ENCODE measurements around the gene RETREG3.
"Not testable (repeated sequence)": the region's sequence is repeated elsewhere in the genome, so short reads cannot be mapped to it uniquely, and the experiment has no call there.

Gene RETREG3

GRCh38 chr17:42561897-42562387, 47.2 kb downstream of the RETREG3 start, which contains the start of gene COASY:
Gene COASY, plus strand, starts transcription at chr17:42562148. Its CDS starts 475 bp downstream, at chr17:42562623.
- Histone ChIP-seq H3K9me3 (ENCODE audit: control insufficient read depth, low read length) (no peaks in the 10 kb centered on the region), H3K27ac (ENCODE audit: low read depth, low read length, severe bottlenecking) (peak within 1 kb of the TSS; percentile 71), H3K36me3 (ENCODE audit: control insufficient read depth, insufficient read depth, low read length) (peaks cover 33% of the 10 kb centered on the region), H3K4me1 (ENCODE audit: control insufficient read depth, insufficient read depth, low read length, poor library complexity, severe bottlenecking) (peaks cover 19% of the 10 kb centered on the region), H3K4me3 (ENCODE audit: extremely low read depth, insufficient read depth, low read length, poor library complexity, severe bottlenecking) (peak within 1 kb of the TSS; percentile 87)
- 0 to 1% methylated on average over 26 of the region's 26 CpGs for WGBS, 2 experiments (ENCODE audit: insufficient coverage in 2 of 2)

- WGBS, 2 experiments (ENCODE audit: insufficient coverage in 2 of 2): no CpG with 5 or more reads among the region's 3 CpGs
- Histone ChIP-seq H3K4me3 (ENCODE audit: extremely low read depth, insufficient read depth, low read length, poor library complexity, severe bottlenecking) (no peak overlapping the region), H3K9me3 (ENCODE audit: control insufficient read depth, low read length) (no peaks in the 10 kb centered on the region), H3K36me3 (ENCODE audit: control insufficient read depth, insufficient read depth, low read length) (peaks cover 20% of the 10 kb centered on the region), H3K4me1 (ENCODE audit: control insufficient read depth, insufficient read depth, low read length, poor library complexity, severe bottlenecking) (peaks cover 8% of the 10 kb centered on the region), H3K27ac (ENCODE audit: low read depth, low read length, severe bottlenecking) (no peak overlapping the region)
Measured at GRCh38 chr17:42560246-42560645, 48.9 kb downstream of the RETREG3 start.

- Histone ChIP-seq H3K4me1 (ENCODE audit: control insufficient read depth, insufficient read depth, low read length, poor library complexity, severe bottlenecking) (peaks cover 8% of the 10 kb centered on the region), H3K27ac (ENCODE audit: low read depth, low read length, severe bottlenecking) (no peak overlapping the region), H3K9me3 (ENCODE audit: control insufficient read depth, low read length) (no peaks in the 10 kb centered on the region), H3K36me3 (ENCODE audit: control insufficient read depth, insufficient read depth, low read length) (peaks cover 8% of the 10 kb centered on the region), H3K4me3 (ENCODE audit: extremely low read depth, insufficient read depth, low read length, poor library complexity, severe bottlenecking) (no peak overlapping the region)
- WGBS, 2 experiments (ENCODE audit: insufficient coverage in 2 of 2): 88 to 98% methylated on average over 5 to 6 of the region's 6 CpGs
Measured at GRCh38 chr17:42559075-42559474, 50.1 kb downstream of the RETREG3 start.

GRCh38 chr17:42555961-42556617, 53.1 kb downstream of the RETREG3 start:
- not testable (repeated sequence) for H3K36me3 ChIP-seq (ENCODE audit: control insufficient read depth, insufficient read depth, low read length); H3K27ac ChIP-seq (ENCODE audit: low read depth, low read length, severe bottlenecking); H3K4me1 ChIP-seq (ENCODE audit: control insufficient read depth, insufficient read depth, low read length, poor library complexity, severe bottlenecking); H3K9me3 ChIP-seq (ENCODE audit: control insufficient read depth, low read length); H3K4me3 ChIP-seq (ENCODE audit: extremely low read depth, insufficient read depth, low read length, poor library complexity, severe bottlenecking)
- WGBS, 2 experiments (ENCODE audit: insufficient coverage in 2 of 2): 40 to 51% methylated on average over 3 of the region's 5 CpGs

- Histone ChIP-seq H3K4me3 (ENCODE audit: extremely low read depth, insufficient read depth, low read length, poor library complexity, severe bottlenecking) (peak overlapping the region; percentile 84), H3K9me3 (ENCODE audit: control insufficient read depth, low read length) (no peaks in the 10 kb centered on the region), H3K27ac (ENCODE audit: low read depth, low read length, severe bottlenecking) (peak overlapping the region; percentile 75), H3K36me3 (ENCODE audit: control insufficient read depth, insufficient read depth, low read length) (peaks cover 6% of the 10 kb centered on the region), H3K4me1 (ENCODE audit: control insufficient read depth, insufficient read depth, low read length, poor library complexity, severe bottlenecking) (no peaks in the 10 kb centered on the region)
- 10 to 33% methylated on average over 2 to 3 of the region's 4 CpGs for WGBS, 2 experiments (ENCODE audit: insufficient coverage in 2 of 2)
Measured at GRCh38 chr17:42555122-42555622, 54.0 kb downstream of the RETREG3 start.

GRCh38 chr17:42554250-42555121, 54.7 kb downstream of the RETREG3 start:
- Histone ChIP-seq H3K36me3 (ENCODE audit: control insufficient read depth, insufficient read depth, low read length) (peaks cover 6% of the 10 kb centered on the region), H3K27ac (ENCODE audit: low read depth, low read length, severe bottlenecking) (peak overlapping the region; percentile 75), H3K4me1 (ENCODE audit: control insufficient read depth, insufficient read depth, low read length, poor library complexity, severe bottlenecking) (no peaks in the 10 kb centered on the region), H3K4me3 (ENCODE audit: extremely low read depth, insufficient read depth, low read length, poor library complexity, severe bottlenecking) (peak overlapping the region; percentile 84), H3K9me3 (ENCODE audit: control insufficient read depth, low read length) (no peaks in the 10 kb centered on the region)
- WGBS, 2 experiments (ENCODE audit: insufficient coverage in 2 of 2): 1 to 2% methylated on average over 56 to 77 of the region's 82 CpGs

- WGBS, 2 experiments (ENCODE audit: insufficient coverage in 2 of 2): 76 to 87% methylated on average over 11 to 15 of the region's 16 CpGs
- Histone ChIP-seq H3K36me3 (ENCODE audit: control insufficient read depth, insufficient read depth, low read length) (peaks cover 6% of the 10 kb centered on the region), H3K9me3 (ENCODE audit: control insufficient read depth, low read length) (no peaks in the 10 kb centered on the region), H3K27ac (ENCODE audit: low read depth, low read length, severe bottlenecking) (peak overlapping the region; percentile 75), H3K4me3 (ENCODE audit: extremely low read depth, insufficient read depth, low read length, poor library complexity, severe bottlenecking) (peak overlapping the region; percentile 84), H3K4me1 (ENCODE audit: control insufficient read depth, insufficient read depth, low read length, poor library complexity, severe bottlenecking) (peaks cover 1% of the 10 kb centered on the region)
Measured at GRCh38 chr17:42553866-42554249, 55.3 kb downstream of the RETREG3 start.

- Histone ChIP-seq H3K4me1 (ENCODE audit: control insufficient read depth, insufficient read depth, low read length, poor library complexity, severe bottlenecking) (peaks cover 4% of the 10 kb centered on the region), H3K36me3 (ENCODE audit: control insufficient read depth, insufficient read depth, low read length) (peaks cover 6% of the 10 kb centered on the region), H3K4me3 (ENCODE audit: extremely low read depth, insufficient read depth, low read length, poor library complexity, severe bottlenecking) (peak overlapping the region; percentile 84), H3K27ac (ENCODE audit: low read depth, low read length, severe bottlenecking) (no peak overlapping the region), H3K9me3 (ENCODE audit: control insufficient read depth, low read length) (no peaks in the 10 kb centered on the region)
- WGBS, 2 experiments (ENCODE audit: insufficient coverage in 2 of 2): 92 to 95% methylated on average over 26 to 44 of the region's 45 CpGs
Measured at GRCh38 chr17:42553161-42553818, 55.9 kb downstream of the RETREG3 start.

- H3K9me3 ChIP-seq (ENCODE audit: control insufficient read depth, low read length); H3K36me3 ChIP-seq (ENCODE audit: control insufficient read depth, insufficient read depth, low read length); H3K27ac ChIP-seq (ENCODE audit: low read depth, low read length, severe bottlenecking); H3K4me1 ChIP-seq (ENCODE audit: control insufficient read depth, insufficient read depth, low read length, poor library complexity, severe bottlenecking): not testable (repeated sequence)
- H3K4me3 ChIP-seq (ENCODE audit: extremely low read depth, insufficient read depth, low read length, poor library complexity, severe bottlenecking): peak within 1 kb of the TSS; percentile 84
- 98 to 100% methylated on average over 3 to 12 of the region's 15 CpGs for WGBS, 2 experiments (ENCODE audit: insufficient coverage in 2 of 2)
Measured at GRCh38 chr17:42552736-42553135, 56.4 kb downstream of the RETREG3 start, which contains the start of gene HSD17B1. Gene HSD17B1, plus strand, starts transcription at chr17:42552923. Its CDS starts 11 bp downstream, at chr17:42552934.

- H3K36me3 ChIP-seq (ENCODE audit: control insufficient read depth, insufficient read depth, low read length): peaks cover 14% of the 10 kb centered on the region
- no peak overlapping the region for H3K27ac ChIP-seq (ENCODE audit: low read depth, low read length, severe bottlenecking)
- no peaks in the 10 kb centered on the region for H3K9me3 ChIP-seq (ENCODE audit: control insufficient read depth, low read length)
- H3K4me3 ChIP-seq (ENCODE audit: extremely low read depth, insufficient read depth, low read length, poor library complexity, severe bottlenecking): no peak overlapping the region
- WGBS, 2 experiments (ENCODE audit: insufficient coverage in 2 of 2): 85 to 94% methylated on average over 7 to 8 of the region's 14 CpGs
- H3K4me1 ChIP-seq (ENCODE audit: control insufficient read depth, insufficient read depth, low read length, poor library complexity, severe bottlenecking): peaks cover 4% of the 10 kb centered on the region
Measured at GRCh38 chr17:42548993-42549755, 60.0 kb downstream of the RETREG3 start.
